ENCODE results near the gene AGFG2.

DNA sequence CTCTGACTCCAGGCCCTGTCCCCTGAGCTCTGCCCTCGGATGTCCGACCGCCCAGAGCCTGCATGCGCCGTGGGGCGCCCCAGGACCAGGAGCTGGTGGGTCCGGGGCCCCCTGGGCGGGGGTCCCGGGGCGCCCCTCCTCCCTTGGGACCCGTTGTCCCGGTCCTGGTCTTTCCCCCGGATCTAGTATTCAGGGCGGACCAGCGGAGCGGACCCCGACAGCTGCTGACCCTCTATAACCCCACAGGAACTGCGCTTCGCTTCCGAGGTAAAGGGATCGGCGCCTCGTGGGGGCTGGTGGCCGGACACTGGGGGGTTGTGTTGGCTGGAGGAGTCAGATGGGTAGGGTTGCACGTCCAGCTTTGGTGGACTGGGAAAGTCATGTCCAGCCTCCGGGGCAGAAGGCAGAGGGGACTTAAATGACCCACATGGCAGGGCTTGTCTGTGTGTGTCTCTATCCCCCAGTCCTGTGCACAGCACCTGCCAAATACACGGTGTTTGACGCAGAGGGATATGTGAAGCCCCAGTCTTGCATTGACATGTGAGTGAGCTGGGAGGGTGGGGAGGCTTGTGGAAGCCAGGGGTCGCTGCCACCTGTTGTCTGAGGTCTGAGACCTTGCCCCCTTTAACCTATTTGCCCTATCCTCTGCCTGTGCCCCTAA, 73.9 kb downstream of the AGFG2 start:
- no peak for TF ChIP-seq POLR2AphosphoS5 (IDR thresholded peaks at IDR 0.05; ENCODE audit: borderline replicate concordance, low read depth, low read length)
- no peak for TF ChIP-seq EZH2 (IDR thresholded peaks at IDR 0.05)

All from SK-N-MC (cell line).